ENCODE results near the gene PLAC1.

- TF ChIP-seq EZH2phosphoT487 (IDR thresholded peaks at IDR 0.05; ENCODE audit: unreplicated experiment) (no peak), POLR2AphosphoS5 (IDR thresholded peaks at IDR 0.05; ENCODE audit: low read depth) (no peak), NANOG (IDR thresholded peaks at IDR 0.05; ENCODE audit: borderline replicate concordance) (no peak), CTCF (conservative IDR thresholded peaks at IDR 0.05; ENCODE audit: low read depth in 2 of 2) (no peak), STAT1 (IDR thresholded peaks at IDR 0.05; ENCODE audit: unreplicated experiment) (no peak), EZH2 (IDR thresholded peaks at IDR 0.05; ENCODE audit: low read depth, unreplicated experiment) (no peak), REST (IDR thresholded peaks at IDR 0.05; ENCODE audit: unreplicated experiment) (no peak), ETS1 (IDR thresholded peaks at IDR 0.05) (no peak)
These were observed 36.0 kb downstream of the PLAC1 start for GRCh38 chrX:134622056-134622812.
